Lung (tissue), 12 donors: ENCODE measurements around the gene MAPK7. TPM values are rescaled to one million over a fixed set of nuclear protein-coding genes. Genes with fewer than 3 reads are reported as not detected.

Source experiments
- ATAC-seq: fragments of 200-7000 bp; cut with Tn5 transposase; one replicate; pipeline ENCODE4 v1.9.1; 2020; ENCODE audit warnings: moderate number of reproducible peaks; ENCODE audit not compliant: insufficient read depth, low FRiP score
- DNase-seq, 3 donors: peaks; one replicate each; pipeline ENCODE4 v3.0.0-alpha.2; 2013 to 2017
- H3K27ac ChIP-seq, 2 donors: one replicate each; pipeline ENCODE4 v1.5.1; 2013; ENCODE audit warnings: mild to moderate bottlenecking in 2 of 2, moderate library complexity in 2 of 2, control low read depth in 1 of 2, inconsistent platforms in 1 of 2, low read depth in 1 of 2, low read length in 1 of 2
- H3K27me3 ChIP-seq, 3 donors: one replicate each; pipeline ENCODE4 v1.5.1; 2013; ENCODE audit warnings: low read length in 2 of 3; ENCODE audit not compliant: control insufficient read depth in 3 of 3, insufficient read depth in 3 of 3
- H3K36me3 ChIP-seq, 4 donors: one replicate each; pipeline ENCODE4 v1.5.1; 2013; ENCODE audit warnings: low read length in 4 of 4, mild to moderate bottlenecking in 1 of 4, moderate library complexity in 1 of 4; ENCODE audit not compliant: control insufficient read depth in 4 of 4, insufficient read depth in 4 of 4
- H3K4me1 ChIP-seq, 5 donors: one replicate each; pipeline ENCODE4 v1.5.1; 2013; ENCODE audit warnings: low read length in 5 of 5, mild to moderate bottlenecking in 2 of 5, moderate library complexity in 1 of 5; ENCODE audit not compliant: control insufficient read depth in 5 of 5, insufficient read depth in 5 of 5
- H3K4me3 ChIP-seq: one replicate; pipeline ENCODE4 v1.5.1; 2013; ENCODE audit warnings: mild to moderate bottlenecking, control low read depth, moderate library complexity
- H3K9ac ChIP-seq, 2 donors: one replicate each; pipeline ENCODE4 v1.5.1; 2013; ENCODE audit warnings: low read length in 2 of 2, control low read depth in 1 of 2; ENCODE audit not compliant: insufficient read depth in 1 of 2
- H3K9me3 ChIP-seq, 4 donors: one replicate each; pipeline ENCODE4 v1.5.1; 2013; ENCODE audit warnings: low read length in 3 of 4, mild to moderate bottlenecking in 1 of 4, moderate library complexity in 1 of 4; ENCODE audit not compliant: control insufficient read depth in 4 of 4, insufficient read depth in 3 of 4
- CTCF ChIP-seq: IDR thresholded peaks from 2 replicates; pipeline ENCODE4 v1.5.1; 2012; ENCODE audit warnings: mild to moderate bottlenecking; ENCODE audit errors: control extremely low read depth, extremely low read depth
- WGBS, 2 donors: extraction: QIAGEN DNeasy Blood & Tissue Kit; methylation state at CpG; one replicate each; pipeline ENCODE4 v1.1.7; 2013; 5-methylcytosine and 5-hydroxymethylcytosine counted together
- polyA plus RNA-seq, 2 donors: library from polyadenylated mRNA; stranded (reverse); fragments of 200-250 nt; gene quantifications; one replicate each; pipeline ENCODE4 v1.2.1, GENCODE V29; 2013
- total RNA-seq, 2 donors: library from RNA; depleted of rRNA in 1 of 2; stranded (reverse); fragments of >200 nt in 1 of 2; gene quantifications; one replicate each; pipeline ENCODE4 v1.2.1, GENCODE V29; 2014 to 2021
- donor health status: control.
- donor health status: control.
- donor health status: Bipolar disorder and iron deficiency.
- donor health status: healthy.
- donor health status: DM: yes; HTN: yes; CAD: no.

Gene MAPK7
- total and polyA plus RNA-seq, 4 donors: 13.7 to 45.7 (median 22.8) TPM

- DNase-seq: no peak
- Histone ChIP-seq H3K4me3 (no peak overlapping the region), H3K36me3 (peaks cover 4 to 28% (median 17%) of the 10 kb centered on the region in 4 donors), H3K9me3 (no peaks in the 10 kb centered on the region), H3K27ac (no peak overlapping the region), H3K4me1 (peaks cover 0 to 16% (median 5%) of the 10 kb centered on the region in 5 donors), H3K27me3 (no peaks in the 10 kb centered on the region), H3K9ac (no peak overlapping the region)
- 82 to 83% methylated on average over 6 of the region's 6 CpGs for WGBS, 2 donors
- ATAC-seq: no peak
- no peak for TF ChIP-seq CTCF
Observed at GRCh38 chr17:19332371-19333131, 45.7 kb upstream of the MAPK7 start.

- ATAC-seq (no peak), DNase-seq (no peak)
- Histone ChIP-seq H3K36me3 (peaks cover 4 to 28% (median 17%) of the 10 kb centered on the region in 4 donors), H3K4me1 (peaks cover 0 to 21% (median 5%) of the 10 kb centered on the region in 5 donors), H3K9ac (no peak overlapping the region), H3K9me3 (no peaks in the 10 kb centered on the region), H3K27ac (no peak overlapping the region), H3K4me3 (no peak overlapping the region), H3K27me3 (no peaks in the 10 kb centered on the region)
- 94 to 100% methylated on average over 1 of the region's 1 CpG for WGBS, 2 donors
- TF ChIP-seq CTCF: no peak
Observed at GRCh38 chr17:19333132-19333440, 45.2 kb upstream of the MAPK7 start.

GRCh38 chr17:19333736-19334290 is 44.5 kb upstream of the MAPK7 start:
- DNase-seq: no peak
- no peak for ATAC-seq

More at GRCh38 chr17:19333736-19334290, 44.5 kb upstream of the MAPK7 start:
- no peak overlapping the region for H3K27ac ChIP-seq
- no peak overlapping the region for H3K4me3 ChIP-seq
- H3K27me3 ChIP-seq: no peaks in the 10 kb centered on the region
- no peak for TF ChIP-seq CTCF
- no peak overlapping the region for H3K9ac ChIP-seq
- peaks cover 0 to 24% (median 5%) of the 10 kb centered on the region in 5 donors for H3K4me1 ChIP-seq
- 91 to 94% methylated on average over 12 of the region's 12 CpGs for WGBS, 2 donors
- peaks cover 4 to 24% (median 16%) of the 10 kb centered on the region in 4 donors for H3K36me3 ChIP-seq
- H3K9me3 ChIP-seq: no peaks in the 10 kb centered on the region
